GM13976 (cell line): ENCODE data around the gene LILRA5.
"Not testable (repeated sequence)": the region's sequence is repeated elsewhere in the genome, so short reads cannot be mapped to it uniquely, and the experiment has no call there.

Source experiments
- DNase-seq: peaks from one replicate; pipeline ENCODE4 v3.0.0; 2012; ENCODE audit warnings: low spot score
- in situ Hi-C: fragments of 300-500 bp; cut with MboI; formaldehyde crosslinking; loops from one replicate; pipeline ENCODE4 v1.12.0; 2022; ENCODE audit warnings: low sequenced_read_pairs, mixed read lengths, inconsistent platforms; ENCODE audit not compliant: unreplicated experiment
- TF ChIP-seq, protein P1 (sequence below): IDR thresholded peaks from 2 replicates; pipeline ENCODE4 v1.5.1; 2012; ENCODE audit warnings: borderline replicate concordance, mild to moderate bottlenecking; ENCODE audit not compliant: insufficient read depth; ENCODE audit errors: extremely low read depth, missing control alignments, control extremely low read depth

The LILRA5 gene

GRCh38 chr19:54324071-54324470, 11.1 kb upstream of the LILRA5 start:
- DNase-seq: no peak
- in situ Hi-C loops: no loop called here
- TF ChIP-seq, protein P1, sequence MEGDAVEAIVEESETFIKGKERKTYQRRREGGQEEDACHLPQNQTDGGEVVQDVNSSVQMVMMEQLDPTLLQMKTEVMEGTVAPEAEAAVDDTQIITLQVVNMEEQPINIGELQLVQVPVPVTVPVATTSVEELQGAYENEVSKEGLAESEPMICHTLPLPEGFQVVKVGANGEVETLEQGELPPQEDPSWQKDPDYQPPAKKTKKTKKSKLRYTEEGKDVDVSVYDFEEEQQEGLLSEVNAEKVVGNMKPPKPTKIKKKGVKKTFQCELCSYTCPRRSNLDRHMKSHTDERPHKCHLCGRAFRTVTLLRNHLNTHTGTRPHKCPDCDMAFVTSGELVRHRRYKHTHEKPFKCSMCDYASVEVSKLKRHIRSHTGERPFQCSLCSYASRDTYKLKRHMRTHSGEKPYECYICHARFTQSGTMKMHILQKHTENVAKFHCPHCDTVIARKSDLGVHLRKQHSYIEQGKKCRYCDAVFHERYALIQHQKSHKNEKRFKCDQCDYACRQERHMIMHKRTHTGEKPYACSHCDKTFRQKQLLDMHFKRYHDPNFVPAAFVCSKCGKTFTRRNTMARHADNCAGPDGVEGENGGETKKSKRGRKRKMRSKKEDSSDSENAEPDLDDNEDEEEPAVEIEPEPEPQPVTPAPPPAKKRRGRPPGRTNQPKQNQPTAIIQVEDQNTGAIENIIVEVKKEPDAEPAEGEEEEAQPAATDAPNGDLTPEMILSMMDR: no peak

- in situ Hi-C loops: not testable (repeated sequence)
Observed at GRCh38 chr19:54322934-54323333, 10.0 kb upstream of the LILRA5 start.

GRCh38 chr19:54322295-54322694, 9.3 kb upstream of the LILRA5 start:
- DNase-seq, in situ Hi-C loops: not testable (repeated sequence)

More at GRCh38 chr19:54322934-54323333, 10.0 kb upstream of the LILRA5 start:
- not testable (repeated sequence) for DNase-seq

DNA sequence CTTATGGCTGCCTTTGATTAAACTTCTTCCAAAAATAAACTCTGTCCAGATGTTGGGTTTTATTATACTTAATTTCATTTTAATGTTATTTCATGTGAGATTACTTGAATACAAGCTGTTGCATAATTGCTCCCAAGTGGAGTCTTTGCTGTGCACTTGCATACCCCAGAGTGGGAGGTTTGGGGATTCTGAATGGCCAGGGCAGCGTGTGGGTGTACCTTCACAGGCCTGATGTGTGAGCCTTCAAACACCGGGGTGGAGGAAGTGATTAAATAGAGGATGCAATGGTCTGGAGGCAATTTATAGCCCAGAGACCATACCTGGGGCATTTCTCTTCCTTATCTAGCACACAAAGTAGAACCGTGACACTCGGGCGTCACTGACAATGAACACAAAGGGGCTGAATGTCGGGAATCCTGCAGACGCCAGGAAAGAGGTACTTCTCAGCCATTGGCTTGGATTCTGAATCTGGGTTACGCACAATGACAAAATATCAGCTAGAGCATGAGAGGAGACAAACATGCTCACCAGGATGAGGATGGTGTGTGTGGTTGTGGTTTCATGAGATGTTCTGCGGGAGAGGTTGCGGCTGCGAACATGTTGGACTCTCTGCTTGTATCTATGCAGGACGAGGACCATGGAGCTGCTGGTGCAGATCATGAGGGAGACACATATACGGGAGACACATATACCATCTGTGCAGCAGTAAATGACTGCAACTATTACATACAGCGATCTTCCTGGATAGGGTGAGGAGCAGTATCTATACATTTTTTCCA, 7.1 kb upstream of the LILRA5 start:
- in situ Hi-C loops: no loop called here
- no peak for DNase-seq
- TF ChIP-seq, protein P1: no peak

- TF ChIP-seq, protein P1: no peak
- in situ Hi-C loops: no loop called here
- no peak for DNase-seq
Observed at GRCh38 chr19:54319049-54319448, 6.1 kb upstream of the LILRA5 start.

DNA sequence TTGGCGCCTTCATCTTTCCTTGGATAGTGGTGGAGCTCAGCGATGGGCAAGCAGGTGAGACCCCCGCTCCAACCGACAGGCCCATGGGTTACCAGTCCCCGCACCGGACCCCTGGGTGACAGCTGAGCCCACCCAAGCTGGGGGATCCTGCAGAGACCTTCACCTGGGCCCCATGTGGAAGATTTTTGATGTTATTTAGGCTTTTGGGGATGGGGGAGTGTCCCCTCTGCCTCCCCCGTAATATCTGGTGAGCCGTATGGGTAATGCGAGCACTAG, 4.9 kb upstream of the LILRA5 start:
- TF ChIP-seq, protein P1: no peak
- DNase-seq: no peak
- in situ Hi-C loops: no loop called here

DNA sequence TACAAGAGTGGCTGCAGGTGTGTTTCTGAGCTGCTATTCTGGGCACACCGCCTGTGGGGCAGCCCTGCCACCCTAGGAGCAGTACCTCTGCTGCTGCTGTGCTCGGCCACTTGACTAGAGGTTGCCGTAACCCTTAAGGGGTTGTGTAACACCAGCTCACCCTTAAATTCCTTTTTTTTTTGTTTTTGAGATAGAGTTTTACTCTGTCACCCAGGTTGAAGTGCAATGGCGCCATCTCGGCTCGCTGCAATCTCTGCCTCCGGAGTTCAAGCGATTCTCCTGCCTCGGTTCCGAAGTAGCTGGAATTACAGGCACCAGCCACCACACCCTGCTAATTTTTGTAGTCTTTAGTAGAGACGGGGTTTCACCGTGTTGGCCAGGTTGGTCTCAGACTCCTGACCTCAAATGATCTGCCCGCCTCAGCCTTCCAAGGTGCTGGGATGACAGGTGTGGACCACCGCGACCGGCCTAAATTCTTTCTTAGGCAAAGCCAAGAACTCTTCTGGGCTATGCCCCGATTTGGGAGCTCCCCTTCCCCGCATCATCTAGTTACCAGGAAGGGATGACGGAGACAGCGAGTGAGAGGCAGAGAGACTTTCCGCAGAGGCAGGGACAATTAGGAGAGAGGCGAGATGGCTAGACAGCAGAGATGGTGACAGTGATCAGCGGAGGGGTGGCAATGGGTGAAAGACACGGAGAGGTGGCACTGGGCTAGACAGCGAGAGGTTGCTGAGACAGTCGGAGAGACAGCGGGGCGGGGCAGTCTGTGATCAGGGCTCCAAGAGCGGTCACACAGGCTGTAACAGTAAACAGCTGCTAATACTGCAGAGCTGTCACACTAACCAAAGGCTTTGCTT, 4.4 kb upstream of the LILRA5 start:
- DNase-seq: no peak
- TF ChIP-seq, protein P1: no peak
- in situ Hi-C loops: no loop called here
